ENCODE measurements around the gene CYP19A1. TPM values are rescaled to one million over a fixed set of nuclear protein-coding genes. Genes with fewer than 3 reads are reported as not detected.

Gene CYP19A1
- total and polyA plus RNA-seq, 2 donors (not counting 1 experiment from before 2014, with no cell fraction given), result not detected

GRCh38 chr15:51334011-51334451, 4.4 kb downstream of the CYP19A1 start:
- Mint-ChIP-seq H3K4me1 (peaks cover 32% of the 10 kb centered on the region), H3K9me3 (ENCODE audit: insufficient read depth) (peaks cover 3% of the 10 kb centered on the region), H3K27me3 (no peaks in the 10 kb centered on the region), H3K4me3 (peak overlapping the region; percentile 37), H3K27ac (peak overlapping the region; percentile 80)
- H3K4me3 ChIP-seq (ENCODE audit: control extremely low read depth in 1 of 5, extremely low read depth in 1 of 5, insufficient read depth in 1 of 5, low read depth in 2 of 5, low read length in 4 of 5), result no peak overlapping the region
- no CpG with 5 or more reads among the region's 2 CpGs for WGBS (ENCODE audit: insufficient coverage)
- H2AFZ ChIP-seq (ENCODE audit: insufficient read depth, low read depth, low read length, poor library complexity, severe bottlenecking), result peak overlapping the region; percentile 58
- ChIA-PET POLR2A (no interaction called here), CTCF (no interaction called here)
- no peaks in the 10 kb centered on the region for H3K27me3 ChIP-seq (replicated peaks in 1 of 4; ENCODE audit: control extremely low read depth in 1 of 4, control insufficient read depth in 3 of 4, insufficient read depth in 4 of 4, low read length in 3 of 4)
- no peaks in the 10 kb centered on the region for H3K79me2 ChIP-seq (ENCODE audit: control insufficient read depth, insufficient read depth, low read length)
- H3K36me3 ChIP-seq (replicated peaks in 1 of 2; ENCODE audit: control extremely low read depth in 1 of 2, control insufficient read depth in 1 of 2, extremely low read depth in 1 of 2, insufficient read depth in 2 of 2, low read length in 1 of 2), result no peaks in the 10 kb centered on the region
- no peak for TF ChIP-seq CTCF (IDR thresholded peaks at IDR 0.05)
- TF ChIP-seq EZH2 (IDR thresholded peaks at IDR 0.05; ENCODE audit: borderline replicate concordance, insufficient read depth, low read depth, low read length, poor library complexity, severe bottlenecking), result no peak
- peaks cover 0 to 5% (median 5%) of the 10 kb centered on the region in 3 donors for H3K9me3 ChIP-seq (ENCODE audit: control extremely low read depth in 1 of 3, control insufficient read depth in 2 of 3, insufficient read depth in 1 of 3, low read length in 2 of 3)
- DNase-seq (peak; percentile 34), ATAC-seq (ENCODE audit: low read depth) (no peak)
- peak overlapping the region; percentile 16 to 58 for H3K27ac ChIP-seq (ENCODE audit: low read length in 2 of 2)
- no peaks in the 10 kb centered on the region for H4K20me1 ChIP-seq (ENCODE audit: control insufficient read depth, insufficient read depth, low read length, poor library complexity, severe bottlenecking)
- peak overlapping the region; percentile 14 for H3K9ac ChIP-seq (ENCODE audit: low read length)
- H3K4me1 ChIP-seq (ENCODE audit: control insufficient read depth in 2 of 2, insufficient read depth in 2 of 2, low read length in 2 of 2), result peaks cover 31 to 39% of the 10 kb centered on the region in 2 donors
- H3K4me2 ChIP-seq (replicated peaks; ENCODE audit: low read depth, low read length, poor library complexity, severe bottlenecking), result peak overlapping the region; percentile 28
- intact Hi-C loops (cut with micrococcal nuclease), result no loop called here

GRCh38 chr15:51333571-51333970, 4.8 kb downstream of the CYP19A1 start:
- Histone ChIP-seq H3K27me3 (replicated peaks in 1 of 4; ENCODE audit: control extremely low read depth in 1 of 4, control insufficient read depth in 3 of 4, insufficient read depth in 4 of 4, low read length in 3 of 4) (no peaks in the 10 kb centered on the region), H4K20me1 (ENCODE audit: control insufficient read depth, insufficient read depth, low read length, poor library complexity, severe bottlenecking) (no peaks in the 10 kb centered on the region), H3K9ac (ENCODE audit: low read length) (peak overlapping the region; percentile 14), H3K4me1 (ENCODE audit: control insufficient read depth in 2 of 2, insufficient read depth in 2 of 2, low read length in 2 of 2) (peaks cover 31 to 39% of the 10 kb centered on the region in 2 donors), H3K79me2 (ENCODE audit: control insufficient read depth, insufficient read depth, low read length) (no peaks in the 10 kb centered on the region), H3K9me3 (ENCODE audit: control extremely low read depth in 1 of 3, control insufficient read depth in 2 of 3, insufficient read depth in 1 of 3, low read length in 2 of 3) (peaks cover 0 to 8% (median 5%) of the 10 kb centered on the region in 3 donors), H3K4me3 (ENCODE audit: control extremely low read depth in 1 of 5, extremely low read depth in 1 of 5, insufficient read depth in 1 of 5, low read depth in 2 of 5, low read length in 4 of 5) (no peak overlapping the region), H2AFZ (ENCODE audit: insufficient read depth, low read depth, low read length, poor library complexity, severe bottlenecking) (peak overlapping the region; percentile 58), H3K4me2 (replicated peaks; ENCODE audit: low read depth, low read length, poor library complexity, severe bottlenecking) (no peak overlapping the region), H3K36me3 (replicated peaks in 1 of 2; ENCODE audit: control extremely low read depth in 1 of 2, control insufficient read depth in 1 of 2, extremely low read depth in 1 of 2, insufficient read depth in 2 of 2, low read length in 1 of 2) (no peaks in the 10 kb centered on the region), H3K27ac (ENCODE audit: low read length in 2 of 2) (peak overlapping the region in 1 of 2 donors; percentile 16)
- 100% methylated on average over 2 of the region's 2 CpGs for WGBS (ENCODE audit: insufficient coverage)
- Mint-ChIP-seq H3K27ac (no peak overlapping the region), H3K4me3 (no peak overlapping the region), H3K4me1 (peaks cover 32% of the 10 kb centered on the region), H3K27me3 (no peaks in the 10 kb centered on the region), H3K9me3 (ENCODE audit: insufficient read depth) (peaks cover 3% of the 10 kb centered on the region)
- ChIA-PET POLR2A (no interaction called here), CTCF (no interaction called here)
- DNase-seq, result no peak
- no peak for TF ChIP-seq CTCF (IDR thresholded peaks at IDR 0.05)
- no peak for ATAC-seq (ENCODE audit: low read depth)
- intact Hi-C loops (cut with micrococcal nuclease), result no loop called here
